SK-N-SH (cell line): ENCODE results near the gene ITIH2. TPM values are rescaled to one million over a fixed set of nuclear protein-coding genes. Genes with fewer than 3 reads are reported as not detected.

Source experiments
- CTCF ChIA-PET: fragments of 300-600, 350-600 bp; formaldehyde crosslinking; extraction: SDS; loops from one replicate; lab custom pipeline; 2021; lab: Yijun Ruan, JAX
- POLR2A ChIA-PET: fragments of 350-600 bp; sonication (Branson Sonifier 250); formaldehyde crosslinking; extraction: SDS; loops from one replicate; lab custom pipeline; 2020; ENCODE audit warnings: antibody characterized with exemption, inconsistent platforms; lab: Yijun Ruan, JAX
- DNase-seq: peaks from one replicate; pipeline ENCODE4 v3.0.0; 2012
- H2AFZ ChIP-seq: fragments of 200-600 bp; sonication (generic); 2 replicates; pipeline ENCODE4 v1.8.1; 2016; ENCODE audit warnings: antibody characterized with exemption, mild to moderate bottlenecking, low read depth
- H3F3A ChIP-seq: fragments of 200-600 bp; sonication (generic); replicated peaks from 2 replicates; pipeline ENCODE3; 2016; ENCODE audit warnings: antibody characterized with exemption, mild to moderate bottlenecking; ENCODE audit not compliant: insufficient read depth
- H3K27ac ChIP-seq, 2 experiments: fragments of 200-500 bp in 1 of 2; fragments of 200-600 bp in 1 of 2; sonication (Bioruptor generic) in 1 of 2; sonication (generic), shearing (Covaris generic) in 1 of 2; 2 replicates each; pipeline versions ENCODE4 v1.5.1 to v1.6.1; 2014 to 2016; ENCODE audit warnings: low read depth in 2 of 2, inconsistent platforms in 1 of 2, low read length in 1 of 2, mild to moderate bottlenecking in 1 of 2, mixed read lengths in 1 of 2
- H3K27me3 ChIP-seq: fragments of 200-600 bp; sonication (generic), shearing (Covaris generic); 2 replicates; pipeline ENCODE4 v1.6.1; 2016; ENCODE audit warnings: mixed run types; ENCODE audit not compliant: insufficient read depth
- H3K36me3 ChIP-seq, 2 experiments: fragments of 200-500 bp in 1 of 2; fragments of 200-600 bp in 1 of 2; sonication (Bioruptor generic) in 1 of 2; sonication (generic) in 1 of 2; replicated peaks in 1 of 2; 2 replicates each; pipeline versions ENCODE3 to v1.5.1; 2014 to 2016; ENCODE audit warnings: low read length in 1 of 2, mild to moderate bottlenecking in 1 of 2; ENCODE audit not compliant: insufficient read depth in 2 of 2, control insufficient read depth in 1 of 2
- H3K4me1 ChIP-seq, 2 experiments: fragments of 200-500 bp in 1 of 2; fragments of 200-600 bp in 1 of 2; sonication (Bioruptor generic) in 1 of 2; sonication (generic), shearing (Covaris generic) in 1 of 2; 2 replicates each; pipeline versions ENCODE4 v1.5.1 to v1.6.1; 2014 to 2016; ENCODE audit warnings: low read depth in 1 of 2, low read length in 1 of 2, mixed run types in 1 of 2; ENCODE audit not compliant: insufficient read depth in 2 of 2, control insufficient read depth in 1 of 2
- H3K4me2 ChIP-seq: fragments of 200-600 bp; sonication (generic), shearing (Covaris generic); 2 replicates; pipeline ENCODE4 v1.6.1; 2017; ENCODE audit warnings: mixed run types
- H3K4me3 ChIP-seq, 2 experiments: fragments of 200-500 bp in 1 of 2; fragments of 200-600 bp in 1 of 2; sonication (Bioruptor generic) in 1 of 2; sonication (generic), shearing (Covaris generic) in 1 of 2; 2 replicates each; pipeline versions ENCODE4 v1.5.1 to v1.8.1; 2014 to 2016; ENCODE audit warnings: low read depth in 2 of 2, inconsistent platforms in 1 of 2, low read length in 1 of 2, mild to moderate bottlenecking in 1 of 2, mixed read lengths in 1 of 2, moderate library complexity in 1 of 2
- H3K79me2 ChIP-seq: fragments of 200-600 bp; sonication (generic); 2 replicates; pipeline ENCODE4 v1.8.1; 2017; ENCODE audit warnings: mild to moderate bottlenecking; ENCODE audit not compliant: insufficient read depth
- H3K9ac ChIP-seq: fragments of 200-600 bp; sonication (generic); 2 replicates; pipeline ENCODE4 v1.6.1; 2017; ENCODE audit warnings: mixed run types
- H3K9me2 ChIP-seq: fragments of 200-600 bp; sonication (generic); 2 replicates; pipeline ENCODE4 v1.6.1; 2017; ENCODE audit warnings: mixed run types
- H3K9me3 ChIP-seq: fragments of 200-600 bp; sonication (generic); 2 replicates; pipeline ENCODE4 v1.6.1; 2017; ENCODE audit warnings: mixed run types, mild to moderate bottlenecking, moderate library complexity
- H4K20me1 ChIP-seq: fragments of 200-600 bp; sonication (generic); 2 replicates; pipeline ENCODE4 v1.6.1; 2017; ENCODE audit warnings: mild to moderate bottlenecking, mixed run types; ENCODE audit not compliant: insufficient read depth
- GABPA ChIP-seq: IDR thresholded peaks from 2 replicates; pipeline ENCODE4 v1.4.0; 2012; ENCODE audit warnings: low read depth, mild to moderate bottlenecking
- PBX3 ChIP-seq: IDR thresholded peaks from 2 replicates; pipeline ENCODE4; 2012
- RAD21 ChIP-seq: IDR thresholded peaks from 2 replicates; pipeline ENCODE4 v1.6.1; 2012; ENCODE audit warnings: mild to moderate bottlenecking, low read length
- RCOR1 ChIP-seq: fragments of 150-350 bp; IDR thresholded peaks from 2 replicates; pipeline ENCODE4 v1.6.1; 2017; ENCODE audit warnings: antibody characterized with exemption, low read length
- RXRA ChIP-seq: IDR thresholded peaks from 2 replicates; pipeline ENCODE4 v1.4.0; 2012; ENCODE audit warnings: low read depth, mild to moderate bottlenecking, borderline replicate concordance
- SIN3A ChIP-seq: IDR thresholded peaks from 2 replicates; pipeline ENCODE4 v1.6.1; 2012; ENCODE audit warnings: low read depth, mild to moderate bottlenecking, low read length, moderate library complexity, borderline replicate concordance
- TEAD4 ChIP-seq: IDR thresholded peaks from 2 replicates; pipeline ENCODE4 v1.4.0; 2012; ENCODE audit warnings: mild to moderate bottlenecking, borderline replicate concordance; ENCODE audit not compliant: insufficient read depth
- USF2 ChIP-seq: fragments of 150-350 bp; IDR thresholded peaks from 2 replicates; pipeline ENCODE4 v1.6.1; 2017; ENCODE audit warnings: antibody characterized with exemption, low read length, low read depth, borderline replicate concordance
- YY1 ChIP-seq: IDR thresholded peaks from 2 replicates; pipeline ENCODE4 v1.4.0; 2012; ENCODE audit warnings: low read depth, mild to moderate bottlenecking
- WGBS: methylation state at CpG from one replicate; pipeline ENCODE4 v1.1.6; 2017; ENCODE audit warnings: low lambda C conversion rate; 5-methylcytosine and 5-hydroxymethylcytosine counted together
- polyA plus RNA-seq, 3 experiments: library from polyadenylated mRNA; depleted of rRNA; stranded (reverse); fragments of >200 nt; gene quantifications; 2 replicates each; pipeline ENCODE4 v1.2.3, GENCODE V29; 2012
- TF ChIP-seq, protein P1 (sequence below): IDR thresholded peaks from 2 replicates; pipeline ENCODE4 v1.6.1; 2012; ENCODE audit warnings: mild to moderate bottlenecking, low read depth, low read length, moderate library complexity

The ITIH2 gene
- polyA plus RNA-seq, 1 of the 3 experiments (the other 2 are of a cell fraction), result not detected

DNA sequence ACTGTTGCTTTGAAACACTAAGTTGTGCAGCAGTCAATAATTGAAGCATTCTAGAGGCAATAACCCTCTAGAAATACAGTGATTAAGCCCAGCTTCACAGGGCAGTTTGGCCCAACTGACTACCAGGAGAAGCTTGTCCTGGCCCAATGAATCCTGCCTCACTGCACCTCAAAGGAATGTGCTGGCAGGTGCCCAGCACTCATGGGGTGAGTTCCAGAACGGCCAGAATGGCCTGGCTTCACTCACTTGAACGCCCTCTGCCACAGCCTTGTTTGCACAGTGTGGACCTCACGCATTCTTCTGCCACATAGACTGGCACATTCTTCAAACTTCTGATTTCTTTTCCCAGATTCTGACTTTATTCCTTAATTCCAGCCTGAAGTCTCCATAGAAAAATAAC is 6.6 kb upstream of the ITIH2 start:
- TF ChIP-seq RCOR1, result no peak
- TF ChIP-seq GABPA, result no peak
- TF ChIP-seq YY1, result no peak
- no peak for TF ChIP-seq TEAD4
- TF ChIP-seq SIN3A, result no peak
- Histone ChIP-seq H3K9ac (no peak overlapping the region), H3K27ac (no peak overlapping the region), H3F3A (no peaks in the 10 kb centered on the region), H2AFZ (no peak overlapping the region), H3K4me2 (no peak overlapping the region), H3K4me3 (no peak overlapping the region), H3K9me2 (no peaks in the 10 kb centered on the region), H3K4me1 (no peaks in the 10 kb centered on the region), H3K79me2 (no peaks in the 10 kb centered on the region), H3K27me3 (no peaks in the 10 kb centered on the region), H3K9me3 (no peaks in the 10 kb centered on the region), H4K20me1 (no peaks in the 10 kb centered on the region), H3K36me3 (no peaks in the 10 kb centered on the region)
- ChIA-PET CTCF (interaction anchor here (0.9 to 1.3 kb wide), 2 partner anchors 9 to 190 kb away, joined by 3 to 8 read pairs; no protein-coding TSS in a partner anchor), POLR2A (no interaction called here)
- 35% methylated on average over 2 of the region's 3 CpGs for WGBS
- DNase-seq, result no peak

DNA sequence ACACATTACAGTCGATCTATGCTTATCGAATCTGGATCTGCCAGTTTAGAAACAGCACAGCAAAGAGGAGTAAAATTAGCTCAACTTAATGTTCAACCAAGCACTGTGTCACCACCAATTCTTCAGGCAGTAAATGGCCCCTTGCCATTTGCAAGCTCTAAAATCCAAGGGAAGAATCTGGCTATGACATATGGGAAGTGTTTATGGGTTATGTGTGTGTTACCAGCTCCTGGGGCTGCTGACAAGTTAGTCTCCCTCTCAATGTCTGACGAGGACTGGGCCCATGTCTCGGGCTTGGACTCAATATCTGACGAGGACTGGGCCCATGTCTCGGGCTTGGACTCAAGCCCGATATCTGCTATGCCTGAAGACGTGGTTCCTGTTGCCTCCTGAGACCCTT is 5.7 kb upstream of the ITIH2 start:
- no peaks in the 10 kb centered on the region for H3K9me2 ChIP-seq
- no peak overlapping the region for H3K4me2 ChIP-seq
- H4K20me1 ChIP-seq, result no peaks in the 10 kb centered on the region
- H3F3A ChIP-seq, result no peaks in the 10 kb centered on the region
- H3K9ac ChIP-seq, result no peak overlapping the region
- no peaks in the 10 kb centered on the region for H3K36me3 ChIP-seq
- TF ChIP-seq PBX3, result no peak
- no peak for TF ChIP-seq RCOR1
- TF ChIP-seq USF2, result no peak
- TF ChIP-seq RXRA, result no peak
- TF ChIP-seq RAD21, result no peak
- TF ChIP-seq, protein P1, sequence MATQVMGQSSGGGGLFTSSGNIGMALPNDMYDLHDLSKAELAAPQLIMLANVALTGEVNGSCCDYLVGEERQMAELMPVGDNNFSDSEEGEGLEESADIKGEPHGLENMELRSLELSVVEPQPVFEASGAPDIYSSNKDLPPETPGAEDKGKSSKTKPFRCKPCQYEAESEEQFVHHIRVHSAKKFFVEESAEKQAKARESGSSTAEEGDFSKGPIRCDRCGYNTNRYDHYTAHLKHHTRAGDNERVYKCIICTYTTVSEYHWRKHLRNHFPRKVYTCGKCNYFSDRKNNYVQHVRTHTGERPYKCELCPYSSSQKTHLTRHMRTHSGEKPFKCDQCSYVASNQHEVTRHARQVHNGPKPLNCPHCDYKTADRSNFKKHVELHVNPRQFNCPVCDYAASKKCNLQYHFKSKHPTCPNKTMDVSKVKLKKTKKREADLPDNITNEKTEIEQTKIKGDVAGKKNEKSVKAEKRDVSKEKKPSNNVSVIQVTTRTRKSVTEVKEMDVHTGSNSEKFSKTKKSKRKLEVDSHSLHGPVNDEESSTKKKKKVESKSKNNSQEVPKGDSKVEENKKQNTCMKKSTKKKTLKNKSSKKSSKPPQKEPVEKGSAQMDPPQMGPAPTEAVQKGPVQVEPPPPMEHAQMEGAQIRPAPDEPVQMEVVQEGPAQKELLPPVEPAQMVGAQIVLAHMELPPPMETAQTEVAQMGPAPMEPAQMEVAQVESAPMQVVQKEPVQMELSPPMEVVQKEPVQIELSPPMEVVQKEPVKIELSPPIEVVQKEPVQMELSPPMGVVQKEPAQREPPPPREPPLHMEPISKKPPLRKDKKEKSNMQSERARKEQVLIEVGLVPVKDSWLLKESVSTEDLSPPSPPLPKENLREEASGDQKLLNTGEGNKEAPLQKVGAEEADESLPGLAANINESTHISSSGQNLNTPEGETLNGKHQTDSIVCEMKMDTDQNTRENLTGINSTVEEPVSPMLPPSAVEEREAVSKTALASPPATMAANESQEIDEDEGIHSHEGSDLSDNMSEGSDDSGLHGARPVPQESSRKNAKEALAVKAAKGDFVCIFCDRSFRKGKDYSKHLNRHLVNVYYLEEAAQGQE, result no peak
- H2AFZ ChIP-seq, result no peak overlapping the region
- no peaks in the 10 kb centered on the region for H3K27me3 ChIP-seq
- no peaks in the 10 kb centered on the region for H3K4me1 ChIP-seq
- ChIA-PET CTCF (interaction anchor here (1.8 kb wide), 1 partner anchor 10 kb away, joined by 14 read pairs; no protein-coding TSS in a partner anchor), POLR2A (no interaction called here)
- H3K79me2 ChIP-seq, result no peaks in the 10 kb centered on the region
- DNase-seq, result no peak
- no peak overlapping the region for H3K27ac ChIP-seq
- no peak overlapping the region for H3K4me3 ChIP-seq
- H3K9me3 ChIP-seq, result no peaks in the 10 kb centered on the region
- WGBS, result 30% methylated on average over 7 of the region's 8 CpGs
